Osteoblast (primary cell): ENCODE measurements around the gene MTMR1. TPM values are rescaled to one million over a fixed set of nuclear protein-coding genes. Genes with fewer than 3 reads are reported as not detected.

Source experiments
- DNase-seq: peaks from one replicate; pipeline ENCODE4 v3.0.0; 2011; ENCODE audit warnings: low spot score, mixed read lengths; ENCODE audit not compliant: insufficient read length; ENCODE audit errors: missing footprints
- H2AFZ ChIP-seq: 2 replicates; pipeline ENCODE4 v1.6.0; 2011; ENCODE audit warnings: mild to moderate bottlenecking, low read length
- H3K27ac ChIP-seq: 2 replicates; pipeline ENCODE4 v1.5.1; 2011; ENCODE audit warnings: mild to moderate bottlenecking, low read depth, low read length, moderate library complexity
- H3K27me3 ChIP-seq: 2 replicates; pipeline ENCODE4 v1.6.0; 2012; ENCODE audit warnings: mild to moderate bottlenecking, control low read depth, inconsistent platforms, low read length, moderate library complexity; ENCODE audit not compliant: insufficient read depth
- H3K36me3 ChIP-seq: 2 replicates; pipeline ENCODE4 v1.5.1; 2011; ENCODE audit warnings: mild to moderate bottlenecking, low read length, control low read depth, moderate library complexity; ENCODE audit not compliant: insufficient read depth
- H3K4me1 ChIP-seq: 2 replicates; pipeline ENCODE4 v1.5.1; 2011; ENCODE audit warnings: mild to moderate bottlenecking, low read length, control low read depth, moderate library complexity; ENCODE audit not compliant: insufficient read depth
- H3K4me2 ChIP-seq: 2 replicates; pipeline ENCODE4 v1.6.0; 2011; ENCODE audit warnings: mild to moderate bottlenecking, low read length; ENCODE audit not compliant: insufficient read depth
- H3K4me3 ChIP-seq: fragments of 200-600 bp; sonication (generic); 3 replicates; pipeline ENCODE4 v1.5.1; 2012; ENCODE audit warnings: mild to moderate bottlenecking, low read length, inconsistent platforms; ENCODE audit not compliant: insufficient read depth
- H3K79me2 ChIP-seq: 2 replicates; pipeline ENCODE4 v1.6.0; 2012; ENCODE audit warnings: mild to moderate bottlenecking, low read length, control low read depth, inconsistent platforms; ENCODE audit not compliant: insufficient read depth
- H3K9me3 ChIP-seq: 2 replicates; pipeline ENCODE4 v1.5.1; 2011; ENCODE audit warnings: low read depth, low read length, control low read depth
- H4K20me1 ChIP-seq: 2 replicates; pipeline ENCODE4 v1.6.0; 2012; ENCODE audit warnings: mild to moderate bottlenecking, low read length, control low read depth; ENCODE audit not compliant: insufficient read depth
- total RNA-seq: library from RNA; depleted of rRNA; stranded (reverse); fragments of >200 nt; gene quantifications from 2 replicates; pipeline ENCODE4 v1.2.3, GENCODE V29; 2012
- TF ChIP-seq, protein P1 (sequence below): IDR thresholded peaks from 2 replicates; pipeline ENCODE4 v1.5.1; 2011; ENCODE audit warnings: mild to moderate bottlenecking, low read depth, low read length, moderate library complexity; ENCODE audit errors: extremely low read depth

Gene MTMR1
- total RNA-seq, 1 donor = 17.0 TPM

DNA sequence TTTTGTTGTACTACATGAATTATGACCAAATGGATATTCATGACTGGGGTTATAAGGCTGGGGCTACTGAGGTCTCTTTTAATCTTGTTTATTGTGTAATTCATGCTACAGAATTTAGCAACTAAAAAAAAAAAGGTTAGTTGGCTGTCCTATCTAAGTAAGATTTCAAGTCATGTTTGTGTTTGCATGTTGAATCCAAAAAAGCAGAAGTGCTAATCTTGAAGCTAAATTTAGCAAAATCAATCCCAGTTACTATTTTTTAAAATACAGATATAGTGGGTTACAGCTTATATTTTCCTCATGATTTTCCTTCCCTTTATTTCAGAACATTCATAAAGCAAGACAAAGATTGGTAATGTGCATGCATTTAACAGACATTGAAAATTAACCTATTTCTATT is 19.4 kb downstream of the MTMR1 start:
- no peaks in the 10 kb centered on the region for H3K27me3 ChIP-seq
- H2AFZ ChIP-seq = no peak overlapping the region
- no peak overlapping the region for H3K4me3 ChIP-seq
- TF ChIP-seq, protein P1, sequence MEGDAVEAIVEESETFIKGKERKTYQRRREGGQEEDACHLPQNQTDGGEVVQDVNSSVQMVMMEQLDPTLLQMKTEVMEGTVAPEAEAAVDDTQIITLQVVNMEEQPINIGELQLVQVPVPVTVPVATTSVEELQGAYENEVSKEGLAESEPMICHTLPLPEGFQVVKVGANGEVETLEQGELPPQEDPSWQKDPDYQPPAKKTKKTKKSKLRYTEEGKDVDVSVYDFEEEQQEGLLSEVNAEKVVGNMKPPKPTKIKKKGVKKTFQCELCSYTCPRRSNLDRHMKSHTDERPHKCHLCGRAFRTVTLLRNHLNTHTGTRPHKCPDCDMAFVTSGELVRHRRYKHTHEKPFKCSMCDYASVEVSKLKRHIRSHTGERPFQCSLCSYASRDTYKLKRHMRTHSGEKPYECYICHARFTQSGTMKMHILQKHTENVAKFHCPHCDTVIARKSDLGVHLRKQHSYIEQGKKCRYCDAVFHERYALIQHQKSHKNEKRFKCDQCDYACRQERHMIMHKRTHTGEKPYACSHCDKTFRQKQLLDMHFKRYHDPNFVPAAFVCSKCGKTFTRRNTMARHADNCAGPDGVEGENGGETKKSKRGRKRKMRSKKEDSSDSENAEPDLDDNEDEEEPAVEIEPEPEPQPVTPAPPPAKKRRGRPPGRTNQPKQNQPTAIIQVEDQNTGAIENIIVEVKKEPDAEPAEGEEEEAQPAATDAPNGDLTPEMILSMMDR = no peak
- peaks cover 4% of the 10 kb centered on the region for H4K20me1 ChIP-seq
- H3K27ac ChIP-seq = no peak overlapping the region
- H3K4me2 ChIP-seq = no peak overlapping the region
- no peaks in the 10 kb centered on the region for H3K79me2 ChIP-seq
- H3K9me3 ChIP-seq = no peaks in the 10 kb centered on the region
- no peaks in the 10 kb centered on the region for H3K36me3 ChIP-seq
- H3K4me1 ChIP-seq = no peaks in the 10 kb centered on the region
- DNase-seq = no peak

DNA sequence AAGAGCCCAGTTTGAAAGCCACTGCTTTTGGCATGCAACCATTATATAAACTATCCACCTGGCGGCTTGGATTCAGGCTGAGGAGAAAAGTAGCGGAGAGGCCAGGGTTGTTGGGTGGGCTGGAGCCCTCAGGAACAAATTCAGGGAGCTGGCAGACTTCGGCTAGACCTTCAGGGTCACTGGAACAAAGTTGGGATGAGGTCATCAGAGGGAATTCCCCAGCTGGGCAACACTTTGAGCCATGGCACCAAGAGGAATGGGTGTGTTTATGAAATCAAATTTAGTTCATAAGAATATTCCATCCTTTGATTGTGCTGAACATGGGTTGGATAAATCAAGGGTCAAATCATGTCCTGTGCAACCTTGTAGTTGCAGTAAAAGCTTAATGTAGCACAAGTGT is 22.0 kb downstream of the MTMR1 start:
- Histone ChIP-seq H3K79me2 (no peaks in the 10 kb centered on the region), H3K4me2 (no peak overlapping the region)

DNA sequence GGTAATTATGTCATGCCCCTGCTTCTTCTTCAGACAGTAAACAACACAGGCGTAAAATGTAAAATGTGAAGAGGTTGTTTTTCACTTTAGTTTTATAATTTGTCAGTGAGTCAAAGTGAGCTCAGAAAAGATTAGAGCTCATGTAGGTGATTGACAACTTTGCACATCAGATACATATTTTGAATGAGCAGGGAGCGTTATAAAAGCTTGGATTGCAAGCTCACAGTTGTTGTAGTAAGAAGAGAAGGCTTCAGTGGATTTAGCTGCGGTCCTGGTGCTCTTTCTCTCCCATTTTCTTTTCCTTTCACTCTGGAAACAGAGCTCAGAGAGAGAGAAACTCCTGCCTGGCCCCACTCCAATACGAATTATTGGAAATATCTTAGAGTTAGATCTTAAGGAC is 26.4 kb downstream of the MTMR1 start:
- no peak overlapping the region for H3K4me3 ChIP-seq
- no peaks in the 10 kb centered on the region for H3K4me1 ChIP-seq
- H4K20me1 ChIP-seq = peaks cover 4% of the 10 kb centered on the region
- no peak overlapping the region for H2AFZ ChIP-seq
- no peak overlapping the region for H3K4me2 ChIP-seq
- TF ChIP-seq, protein P1 = no peak
- H3K27me3 ChIP-seq = no peaks in the 10 kb centered on the region
- no peaks in the 10 kb centered on the region for H3K79me2 ChIP-seq
- no peak for DNase-seq
- no peaks in the 10 kb centered on the region for H3K9me3 ChIP-seq
- H3K36me3 ChIP-seq = peaks cover 5% of the 10 kb centered on the region
- no peak overlapping the region for H3K27ac ChIP-seq

More for the DNA sequence above, 22.0 kb downstream of the MTMR1 start:
- H2AFZ ChIP-seq = no peak overlapping the region
- H3K9me3 ChIP-seq = no peaks in the 10 kb centered on the region
- H3K27me3 ChIP-seq = no peaks in the 10 kb centered on the region
- H4K20me1 ChIP-seq = peaks cover 4% of the 10 kb centered on the region
- no peak for DNase-seq
- TF ChIP-seq, protein P1 = no peak
- H3K36me3 ChIP-seq = no peaks in the 10 kb centered on the region
- no peaks in the 10 kb centered on the region for H3K4me1 ChIP-seq
- no peak overlapping the region for H3K4me3 ChIP-seq
- no peak overlapping the region for H3K27ac ChIP-seq

DNA sequence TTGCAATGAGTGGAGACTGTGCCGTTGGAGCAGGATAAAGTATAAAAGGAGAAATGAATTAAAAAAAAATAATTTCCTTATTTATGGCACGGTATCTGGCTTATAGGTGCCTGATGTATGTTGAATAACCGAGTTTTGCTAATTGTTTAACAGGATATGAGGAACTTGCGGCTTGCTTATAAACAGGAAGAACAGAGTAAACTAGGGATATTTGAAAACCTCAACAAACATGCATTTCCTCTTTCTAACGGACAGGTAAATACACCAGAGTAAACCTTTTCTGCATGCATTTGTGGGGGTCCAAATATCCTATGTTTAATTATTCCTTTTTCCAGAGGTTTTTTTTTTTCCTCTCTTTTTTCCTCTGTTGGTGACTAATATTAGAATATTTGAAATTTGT is 36.8 kb downstream of the MTMR1 start:
- Histone ChIP-seq H3K4me1 (peaks cover 13% of the 10 kb centered on the region), H3K27ac (no peak overlapping the region), H2AFZ (no peak overlapping the region), H3K36me3 (peaks cover 13% of the 10 kb centered on the region), H3K4me2 (no peak overlapping the region), H3K27me3 (no peaks in the 10 kb centered on the region), H4K20me1 (no peaks in the 10 kb centered on the region), H3K79me2 (peaks cover 6% of the 10 kb centered on the region), H3K4me3 (no peak overlapping the region), H3K9me3 (no peaks in the 10 kb centered on the region)
- no peak for DNase-seq
- TF ChIP-seq, protein P1 = no peak
